Measurements from ENCODE around the gene SNRPA1.
A peak's percentile ranks its signal among the peaks of the same experiment; 100 is the strongest.
"Not testable (repeated sequence)": the region's sequence is repeated elsewhere in the genome, so short reads cannot be mapped to it uniquely, and the experiment has no call there.

SNRPA1 gene

DNA sequence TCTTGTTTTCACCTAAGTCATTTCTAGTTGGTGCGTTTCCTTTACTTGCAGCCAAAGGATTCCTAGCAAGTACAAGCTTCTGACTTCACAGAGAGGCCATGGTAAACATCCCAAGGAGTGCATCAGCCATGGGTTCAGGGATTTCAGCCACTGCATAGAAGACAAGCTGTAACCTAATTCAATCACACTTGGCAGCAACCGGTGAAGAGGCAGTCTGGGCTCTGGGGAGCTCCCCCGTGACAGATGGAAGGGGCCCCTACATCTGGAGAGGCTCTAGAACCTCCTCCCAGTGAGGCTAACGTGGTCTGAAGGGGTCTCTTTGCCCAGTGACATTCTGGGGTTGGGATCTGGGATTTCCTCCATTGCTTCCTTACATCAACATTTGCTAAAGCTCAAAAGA is 8.4 kb upstream of the SNRPA1 start:
- TF ChIP-seq, protein P1, sequence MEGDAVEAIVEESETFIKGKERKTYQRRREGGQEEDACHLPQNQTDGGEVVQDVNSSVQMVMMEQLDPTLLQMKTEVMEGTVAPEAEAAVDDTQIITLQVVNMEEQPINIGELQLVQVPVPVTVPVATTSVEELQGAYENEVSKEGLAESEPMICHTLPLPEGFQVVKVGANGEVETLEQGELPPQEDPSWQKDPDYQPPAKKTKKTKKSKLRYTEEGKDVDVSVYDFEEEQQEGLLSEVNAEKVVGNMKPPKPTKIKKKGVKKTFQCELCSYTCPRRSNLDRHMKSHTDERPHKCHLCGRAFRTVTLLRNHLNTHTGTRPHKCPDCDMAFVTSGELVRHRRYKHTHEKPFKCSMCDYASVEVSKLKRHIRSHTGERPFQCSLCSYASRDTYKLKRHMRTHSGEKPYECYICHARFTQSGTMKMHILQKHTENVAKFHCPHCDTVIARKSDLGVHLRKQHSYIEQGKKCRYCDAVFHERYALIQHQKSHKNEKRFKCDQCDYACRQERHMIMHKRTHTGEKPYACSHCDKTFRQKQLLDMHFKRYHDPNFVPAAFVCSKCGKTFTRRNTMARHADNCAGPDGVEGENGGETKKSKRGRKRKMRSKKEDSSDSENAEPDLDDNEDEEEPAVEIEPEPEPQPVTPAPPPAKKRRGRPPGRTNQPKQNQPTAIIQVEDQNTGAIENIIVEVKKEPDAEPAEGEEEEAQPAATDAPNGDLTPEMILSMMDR (conservative IDR thresholded peaks at IDR 0.05), result no peak
- no peak overlapping the region for H3K27ac ChIP-seq

DNA sequence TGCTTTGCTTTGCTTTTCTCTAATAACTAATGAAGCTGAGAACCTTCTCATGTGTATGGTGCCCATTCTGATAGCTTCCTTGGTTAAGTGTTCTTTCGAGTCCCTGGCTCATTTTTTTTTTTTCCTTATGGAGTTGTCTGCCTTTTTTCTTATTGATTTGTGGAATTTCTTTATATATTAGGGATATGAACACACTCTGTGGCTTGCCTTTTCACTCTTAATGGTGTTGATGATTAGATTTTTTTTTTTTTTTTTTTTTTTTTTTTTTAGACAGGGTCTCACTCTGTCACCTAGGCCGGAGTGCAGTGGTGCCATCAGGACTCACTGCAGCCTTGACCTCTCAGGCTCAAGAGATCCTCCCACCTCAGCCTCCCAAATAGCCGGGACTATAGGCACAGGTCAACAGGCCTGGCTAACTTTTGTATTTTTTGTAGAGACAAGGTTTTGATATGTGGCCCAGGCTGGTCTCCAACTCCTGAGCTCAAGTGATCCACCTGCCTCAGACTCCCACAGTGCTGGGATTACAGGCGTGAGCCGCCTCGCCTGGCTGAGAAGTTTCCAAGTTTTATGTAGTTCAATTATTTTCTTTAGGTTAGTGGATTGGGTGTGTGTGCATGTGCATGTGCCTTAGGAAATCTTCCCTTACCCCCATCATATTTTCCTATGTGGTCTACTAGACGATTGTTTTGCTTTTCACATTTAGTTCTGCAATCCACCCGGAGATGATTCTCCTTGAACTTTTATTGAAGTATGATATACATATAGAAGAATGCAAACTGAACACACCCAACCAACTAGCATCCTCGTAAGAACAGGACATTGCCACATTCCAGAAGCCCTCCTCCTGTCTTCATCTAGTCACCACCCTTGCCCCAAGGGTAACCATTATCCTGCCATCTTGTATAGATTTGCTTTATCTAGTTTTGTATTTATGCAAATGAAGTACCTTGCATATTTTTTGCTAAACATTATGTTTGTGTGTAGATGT is 1.7 kb upstream of the SNRPA1 start:
- H3K27ac ChIP-seq, result peak overlapping the region; percentile 96; the same call in 1 of the 2 replicates
- TF ChIP-seq, protein P1 (conservative IDR thresholded peaks at IDR 0.05), result no peak

DNA sequence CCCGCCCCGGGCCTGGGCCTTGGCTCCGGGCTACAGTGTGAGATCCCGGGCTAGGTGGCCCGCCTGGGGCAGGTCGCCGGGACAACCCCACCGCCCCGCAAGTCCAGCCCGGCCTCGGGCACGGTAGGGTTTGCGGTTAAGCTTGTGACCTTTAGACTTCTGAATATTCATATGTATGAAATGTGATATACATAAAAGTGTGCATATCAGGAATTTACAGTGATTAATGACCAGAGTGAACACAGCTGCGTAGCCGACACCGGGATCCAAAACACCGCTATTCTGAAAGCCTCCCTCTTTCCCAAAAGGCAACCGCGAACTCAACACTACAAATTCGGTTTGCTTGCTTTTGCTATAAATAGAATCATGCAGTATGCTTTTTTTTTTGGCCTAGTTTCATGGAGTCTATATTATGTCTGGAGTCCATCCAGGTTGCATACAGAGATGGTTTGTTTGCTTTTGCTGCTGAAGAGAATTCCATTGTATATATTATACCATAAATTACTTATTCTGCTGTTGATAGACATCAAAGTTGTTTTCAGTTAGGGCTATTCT is 636 bp upstream of the SNRPA1 start:
- H3K27ac ChIP-seq, result peak overlapping the region; percentile 96

GRCh38 chr15:101293122-101293521 is 1.9 kb downstream of the SNRPA1 start:
- H3K27ac ChIP-seq, result peak overlapping the region; percentile 96
- TF ChIP-seq, protein P1 (conservative IDR thresholded peaks at IDR 0.05), result no peak

More for the DNA sequence above, 636 bp upstream of the SNRPA1 start:
- TF ChIP-seq, protein P1 (conservative IDR thresholded peaks at IDR 0.05), result no peak

GRCh38 chr15:101288905-101289513 is 6.0 kb downstream of the SNRPA1 start:
- TF ChIP-seq, protein P1 (conservative IDR thresholded peaks at IDR 0.05), result peak; percentile 91
- no peak overlapping the region for H3K27ac ChIP-seq

GRCh38 chr15:101287342-101287741 is 7.7 kb downstream of the SNRPA1 start:
- not testable (repeated sequence) for H3K27ac ChIP-seq

- TF ChIP-seq, protein P1 (conservative IDR thresholded peaks at IDR 0.05), result no peak
- H3K27ac ChIP-seq, result no peak overlapping the region
Measured at GRCh38 chr15:101286471-101287114, 8.5 kb downstream of the SNRPA1 start.

Measured in VCaP (cell line).